GM20000 (cell line): ENCODE data around the gene SENP8.
A peak's percentile ranks its signal among the peaks of the same experiment; 100 is the strongest.

Experiments used
- DNase-seq: peaks from one replicate; pipeline ENCODE4 v3.0.0; 2012; ENCODE audit warnings: low spot score
- CTCF ChIP-seq: IDR thresholded peaks from 2 replicates; pipeline ENCODE4 v1.5.1; 2012; ENCODE audit warnings: mild to moderate bottlenecking, control low read depth; ENCODE audit errors: extremely low read depth, missing control alignments

SENP8 gene

GRCh38 chr15:72146934-72147333, 28.7 kb downstream of the SENP8 start:
- no peak for TF ChIP-seq CTCF
- DNase-seq, result no peak

GRCh38 chr15:72147418-72147817, 29.2 kb downstream of the SENP8 start:
- DNase-seq, result no peak
- TF ChIP-seq CTCF, result no peak

GRCh38 chr15:72153269-72154000, 35.2 kb downstream of the SENP8 start:
- TF ChIP-seq CTCF, result no peak
- DNase-seq, result no peak

GRCh38 chr15:72154316-72154715, 36.1 kb downstream of the SENP8 start:
- DNase-seq, result no peak
- no peak for TF ChIP-seq CTCF

- TF ChIP-seq CTCF, result no peak
- no peak for DNase-seq
Measured at GRCh38 chr15:72155003-72155621, 36.9 kb downstream of the SENP8 start.

- peak; percentile 85 for TF ChIP-seq CTCF
- DNase-seq, result peak; percentile 76
Measured at GRCh38 chr15:72155635-72156616, 37.7 kb downstream of the SENP8 start.
